Fibroblast of villous mesenchyme (primary cell): ENCODE data around the gene CZIB. TPM values are rescaled to one million over a fixed set of nuclear protein-coding genes. Genes with fewer than 3 reads are reported as not detected.
A peak's percentile ranks its signal among the peaks of the same experiment; 100 is the strongest.

Source experiments
- DNase-seq: peaks from one replicate; pipeline ENCODE4 v3.0.0-alpha.2; 2010; ENCODE audit warnings: low read depth
- H3K4me3 ChIP-seq: 2 replicates; pipeline ENCODE4 v1.5.1; 2011; ENCODE audit warnings: low read depth, mild to moderate bottlenecking, low read length
- CTCF ChIP-seq: IDR thresholded peaks from 2 replicates; pipeline ENCODE4 v1.5.1; 2012; ENCODE audit warnings: low read depth, mild to moderate bottlenecking, low read length; ENCODE audit not compliant: insufficient read depth
- total RNA-seq: library from RNA; depleted of rRNA; stranded (reverse); fragments of >200 nt; gene quantifications from 2 replicates; pipeline ENCODE4 v1.2.3, GENCODE V29; 2012

CZIB gene
- total RNA-seq, 1 donor = 39.7 TPM

- TF ChIP-seq CTCF = peak; percentile 33
- peak; percentile 82 for DNase-seq
- H3K4me3 ChIP-seq = no peak overlapping the region
These were observed 47.9 kb downstream of the CZIB start for GRCh38 chr1:53172426-53173128.

- H3K4me3 ChIP-seq = no peak overlapping the region
- no peak for TF ChIP-seq CTCF
- peak; percentile 39 for DNase-seq
These were observed 53.5 kb downstream of the CZIB start for GRCh38 chr1:53166912-53167311.

DNA sequence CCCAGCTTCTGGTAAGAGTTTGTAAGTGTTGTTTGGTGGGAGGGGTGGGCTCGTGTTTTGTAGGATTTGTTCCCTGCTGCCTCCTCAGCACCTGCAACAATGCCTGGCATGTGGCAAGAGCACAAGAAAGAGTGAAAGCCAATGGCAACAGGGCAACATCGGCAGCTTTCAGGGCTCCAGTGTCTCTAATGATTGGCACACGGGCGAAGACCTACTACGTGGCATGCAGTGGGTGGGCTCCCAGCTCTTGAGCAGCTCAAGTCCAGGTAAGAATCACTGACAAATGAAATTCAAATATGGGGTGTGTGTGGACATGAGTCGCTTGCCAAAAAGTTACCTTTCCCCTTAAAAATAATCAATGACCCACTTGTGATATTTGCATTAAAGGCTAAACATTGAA, 54.1 kb downstream of the CZIB start:
- no peak for TF ChIP-seq CTCF
- no peak for DNase-seq
- H3K4me3 ChIP-seq = no peak overlapping the region

DNA sequence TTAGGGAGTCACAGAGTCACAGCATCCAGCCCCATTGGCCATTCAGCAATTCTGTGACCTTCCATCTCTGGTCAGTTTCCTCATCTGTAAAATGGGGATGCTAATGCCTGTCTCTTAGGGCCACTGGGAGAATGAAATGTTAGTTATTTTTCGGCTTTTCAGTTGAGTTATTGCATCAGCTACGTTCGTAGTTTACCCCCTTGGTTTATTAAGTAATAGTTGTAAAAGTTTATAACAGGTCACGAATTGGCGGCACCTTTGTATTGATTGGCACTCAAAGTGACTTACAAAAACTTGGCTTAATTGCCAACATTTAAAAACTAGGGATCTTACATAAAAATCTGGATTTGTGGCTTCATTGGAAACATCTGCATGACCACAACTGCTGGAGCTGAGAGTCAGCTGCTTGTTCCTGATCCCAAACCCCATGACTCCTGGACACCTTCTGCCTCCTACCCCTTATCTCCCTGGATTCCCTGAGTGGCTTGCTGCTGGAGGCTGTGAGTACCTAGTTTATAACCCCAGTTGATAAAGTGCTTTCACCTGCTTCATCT, 54.9 kb downstream of the CZIB start:
- DNase-seq = peak; percentile 54
- no peak overlapping the region for H3K4me3 ChIP-seq
- TF ChIP-seq CTCF = no peak

Other genes with a start within 250 kb of the CZIB start
- 8.7 and 9.1 TPM in 2 replicates for gene PODN, start 158.4 kb downstream of the CZIB start, total RNA-seq
- under 0.01 TPM in 2 replicates for gene SLC1A7, start 78.0 kb downstream of the CZIB start, total RNA-seq
- gene CPT2, start 23.8 kb downstream of the CZIB start, total RNA-seq = 13.2 and 19.0 TPM in 2 replicates
- 22.2 and 30.2 TPM in 2 replicates for gene MAGOH, start 17.9 kb upstream of the CZIB start, total RNA-seq
- gene LRP8, start 107.4 kb upstream of the CZIB start, total RNA-seq = 27.6 and 34.8 TPM in 2 replicates
- not detected in 2 replicates for gene DMRTB1, start 238.8 kb upstream of the CZIB start, total RNA-seq